GM19438 (cell line): Measurements from ENCODE around the gene HMGN5.

Experiments used
- ATAC-seq: cut with Tn5 transposase; IDR thresholded peaks from one replicate; pipeline ENCODE4 v1.9.1; 2021; ENCODE audit warnings: low read depth; ENCODE audit not compliant: unreplicated experiment

The HMGN5 gene, protein sequence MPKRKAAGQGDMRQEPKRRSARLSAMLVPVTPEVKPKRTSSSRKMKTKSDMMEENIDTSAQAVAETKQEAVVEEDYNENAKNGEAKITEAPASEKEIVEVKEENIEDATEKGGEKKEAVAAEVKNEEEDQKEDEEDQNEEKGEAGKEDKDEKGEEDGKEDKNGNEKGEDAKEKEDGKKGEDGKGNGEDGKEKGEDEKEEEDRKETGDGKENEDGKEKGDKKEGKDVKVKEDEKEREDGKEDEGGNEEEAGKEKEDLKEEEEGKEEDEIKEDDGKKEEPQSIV

DNA sequence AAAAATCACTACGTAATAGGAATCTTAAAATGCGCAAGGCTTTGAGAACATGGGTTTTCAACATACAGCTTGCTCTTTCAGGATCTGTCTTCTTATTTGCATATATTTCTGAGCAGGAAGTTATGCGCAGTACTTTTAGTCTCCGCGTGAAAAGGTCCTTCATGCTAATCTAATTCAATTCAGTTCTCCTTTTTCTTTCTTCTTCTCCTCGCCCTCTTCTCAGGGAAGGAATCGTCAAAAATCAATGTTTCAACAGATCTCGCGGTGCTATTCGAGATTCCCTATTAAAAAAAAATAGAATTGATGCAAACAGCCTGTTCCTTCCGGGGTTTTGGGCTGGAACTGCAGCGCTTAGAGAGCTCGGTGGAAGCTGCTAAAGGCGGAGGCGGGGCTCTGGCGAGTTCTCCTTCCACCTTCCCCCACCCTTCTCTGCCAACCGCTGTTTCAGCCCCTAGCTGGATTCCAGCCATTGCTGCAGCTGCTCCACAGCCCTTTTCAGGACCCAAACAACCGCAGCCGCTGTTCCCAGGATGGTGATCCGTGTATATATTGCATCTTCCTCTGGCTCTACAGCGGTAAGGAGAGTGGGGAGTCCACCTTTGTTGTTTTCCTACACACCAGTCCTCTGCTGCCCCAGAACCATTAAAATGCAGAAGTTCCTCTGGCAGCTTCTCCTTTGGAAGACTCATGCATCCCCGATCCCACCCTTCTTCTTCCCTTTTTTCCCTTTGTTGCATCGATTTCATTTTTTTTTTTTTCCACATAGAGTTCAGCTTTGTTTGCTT, at the start of gene HMGN5, which contains the start of gene SH3BGRL:
Gene HMGN5, minus strand, starts transcription at position 243 of the 785 bp plus-strand sequence. CDS start 80,364 bp downstream, outside the sequence.
Gene SH3BGRL, plus strand, starts transcription at position 432 of the 785 bp plus-strand sequence. Its CDS starts 99 bp downstream, at position 531.
- peak; percentile 90 for ATAC-seq

DNA sequence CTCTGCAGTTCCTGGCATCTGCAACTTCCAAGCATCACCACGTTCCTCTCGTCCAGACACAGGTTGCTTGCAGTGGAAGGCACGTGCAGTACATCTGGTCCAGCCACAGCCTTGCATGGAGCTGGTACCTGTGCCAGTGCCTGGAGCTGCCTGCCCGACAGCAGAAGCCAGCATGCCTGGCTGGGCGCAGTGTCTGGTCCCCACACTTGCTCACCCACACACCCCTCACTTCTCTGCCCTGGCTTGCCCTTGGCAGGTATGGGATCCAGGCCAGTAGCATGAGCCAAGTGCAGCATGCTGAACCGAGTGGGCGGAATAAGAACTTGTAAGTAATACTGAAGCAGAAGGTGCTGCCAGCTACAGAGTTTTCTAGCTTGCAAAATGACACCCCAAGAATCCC, 40.0 kb upstream of the HMGN5 start:
- no peak for ATAC-seq

DNA sequence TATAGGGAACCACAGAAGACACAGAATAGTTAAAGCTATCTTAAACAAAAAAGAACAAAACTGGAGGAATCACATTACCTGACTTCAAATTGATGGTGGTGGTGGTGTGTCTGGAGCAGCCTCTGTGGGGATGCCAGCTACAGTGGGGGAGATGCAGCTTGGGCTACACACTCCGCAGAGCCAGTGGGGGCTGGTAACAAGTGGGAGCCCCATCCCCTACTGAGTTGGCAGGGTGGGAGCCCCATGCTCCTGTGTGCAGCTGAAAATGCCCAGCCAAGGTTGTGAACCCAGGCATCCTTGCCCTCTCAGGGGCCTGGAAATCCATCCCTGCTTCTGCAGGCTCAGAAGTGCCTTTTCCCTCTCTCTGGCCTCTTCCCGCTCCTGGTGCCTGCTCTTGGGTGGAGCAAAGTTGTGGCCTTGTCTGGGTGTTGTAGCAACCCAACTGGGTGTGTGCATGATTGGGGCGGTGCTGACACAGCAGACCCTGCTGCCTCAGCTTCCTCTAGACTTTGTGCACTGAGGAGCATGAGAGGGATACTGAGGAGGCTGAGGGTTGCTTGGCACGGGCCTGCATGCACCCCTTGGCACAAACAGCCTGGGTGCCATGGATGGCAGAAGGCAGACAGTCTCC, 39.1 kb upstream of the HMGN5 start:
- ATAC-seq = no peak

DNA sequence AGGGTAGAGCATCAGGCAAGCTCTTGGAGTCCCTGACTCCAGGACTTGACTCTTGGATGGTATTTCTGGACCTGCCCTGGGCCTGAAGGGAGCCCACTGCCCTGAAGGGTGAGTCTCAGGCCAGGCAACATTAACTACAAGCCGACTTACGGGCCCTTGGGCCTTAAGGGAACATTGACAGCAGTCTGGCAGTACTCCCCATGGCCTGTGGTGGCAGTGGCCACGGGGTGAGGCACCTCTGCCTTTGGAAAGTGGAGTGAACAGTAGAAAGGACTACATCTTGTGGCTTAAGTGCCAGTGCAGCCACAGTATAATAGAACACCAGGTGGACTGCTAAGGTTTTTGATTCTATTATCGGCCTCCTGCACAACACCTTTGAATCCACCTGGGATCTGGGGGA, 36.5 kb upstream of the HMGN5 start:
- no peak for ATAC-seq

DNA sequence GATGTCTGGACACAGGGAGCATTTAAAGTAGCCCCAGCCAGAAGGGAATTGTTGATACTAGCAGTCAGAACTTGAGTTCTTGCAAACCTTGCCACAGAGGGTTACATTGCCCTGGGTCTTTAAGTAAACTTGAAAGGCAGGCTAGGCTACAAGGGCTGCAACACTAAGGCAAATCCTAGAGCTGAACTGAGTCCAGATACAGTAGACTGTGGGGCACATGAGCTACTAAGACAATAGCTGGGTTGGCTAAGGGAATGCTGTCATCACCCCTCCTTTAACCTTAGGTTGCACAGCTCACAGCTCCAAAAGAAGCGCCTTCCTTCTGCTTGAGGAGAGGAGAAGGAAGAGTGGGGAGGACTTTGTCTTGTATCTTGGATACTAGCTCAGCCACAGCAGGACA, 35.8 kb upstream of the HMGN5 start:
- ATAC-seq = no peak

DNA sequence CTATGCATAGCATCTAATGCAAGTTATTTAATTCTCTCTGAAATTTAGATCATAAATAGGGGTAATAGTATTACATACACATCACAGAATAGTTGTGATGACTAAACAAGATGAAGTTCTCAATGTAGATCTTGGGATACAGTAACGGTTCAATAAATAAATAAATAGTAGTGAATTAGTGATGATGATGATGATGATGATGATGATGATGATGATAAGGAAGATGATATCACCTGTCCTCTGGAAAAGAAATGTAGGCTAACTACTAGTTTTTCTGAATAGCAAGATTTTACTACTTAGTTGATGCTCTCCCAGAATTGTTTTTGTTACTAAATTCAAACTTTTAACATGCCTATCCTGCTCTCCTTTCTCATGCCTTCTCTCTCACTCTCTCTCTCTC, 30.5 kb upstream of the HMGN5 start:
- no peak for ATAC-seq

DNA sequence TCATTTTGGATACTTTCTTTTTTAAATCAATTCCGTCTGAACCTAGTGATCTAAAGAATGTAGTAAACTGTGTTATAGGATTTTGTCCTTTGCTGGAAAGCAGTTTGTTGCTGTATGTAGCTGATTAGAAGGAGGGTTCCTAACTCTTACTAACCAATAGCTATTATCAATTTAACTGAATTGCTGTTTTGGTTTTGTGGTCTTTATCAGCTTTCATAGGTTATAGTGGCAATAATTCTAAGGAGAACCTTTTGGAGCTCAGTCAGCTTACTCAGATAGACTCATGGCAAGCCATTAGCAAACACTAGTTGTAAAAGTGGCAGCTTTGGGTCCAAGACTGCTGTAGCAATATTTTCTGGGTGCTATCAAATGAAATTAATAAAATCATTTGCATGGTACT, 29.8 kb upstream of the HMGN5 start:
- ATAC-seq = no peak

DNA sequence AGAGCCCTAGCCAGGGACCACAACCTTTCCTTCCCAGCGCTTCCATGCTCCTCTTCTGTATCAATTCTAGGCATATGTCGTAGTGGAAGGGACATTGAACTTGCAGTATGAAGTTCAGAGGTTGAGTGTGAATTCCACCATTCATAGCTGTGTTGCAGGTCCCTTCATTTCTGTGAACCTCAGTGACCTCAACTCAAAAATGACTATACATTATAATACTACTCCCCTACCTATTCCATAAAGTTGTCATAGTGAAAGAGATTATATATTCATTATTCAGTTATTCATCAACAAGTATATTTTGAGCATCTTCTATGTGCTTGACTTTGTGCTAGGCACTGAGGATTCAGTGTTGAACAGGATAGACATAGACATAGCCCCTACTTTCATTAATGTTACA, 28.2 kb upstream of the HMGN5 start:
- no peak for ATAC-seq

DNA sequence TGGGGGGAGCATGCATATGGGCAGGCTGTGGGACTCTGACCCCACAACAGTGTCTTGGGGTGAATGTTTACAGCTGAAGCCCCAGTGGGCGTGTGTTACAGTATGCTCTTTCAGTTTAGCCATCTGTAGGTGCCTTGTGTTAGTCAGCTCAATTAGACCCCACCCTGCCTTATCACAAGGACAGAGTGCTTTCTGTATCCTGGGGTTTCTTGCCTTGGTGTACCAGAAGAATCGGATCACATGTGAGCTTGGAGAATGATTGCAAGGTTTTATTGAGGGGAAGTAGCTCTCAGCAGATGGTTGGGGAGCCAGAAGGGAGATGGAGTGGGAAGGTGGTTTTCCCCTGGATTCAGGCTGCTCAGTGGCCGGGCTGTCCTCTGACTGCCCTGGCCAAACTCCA, 27.5 kb upstream of the HMGN5 start:
- ATAC-seq = no peak

DNA sequence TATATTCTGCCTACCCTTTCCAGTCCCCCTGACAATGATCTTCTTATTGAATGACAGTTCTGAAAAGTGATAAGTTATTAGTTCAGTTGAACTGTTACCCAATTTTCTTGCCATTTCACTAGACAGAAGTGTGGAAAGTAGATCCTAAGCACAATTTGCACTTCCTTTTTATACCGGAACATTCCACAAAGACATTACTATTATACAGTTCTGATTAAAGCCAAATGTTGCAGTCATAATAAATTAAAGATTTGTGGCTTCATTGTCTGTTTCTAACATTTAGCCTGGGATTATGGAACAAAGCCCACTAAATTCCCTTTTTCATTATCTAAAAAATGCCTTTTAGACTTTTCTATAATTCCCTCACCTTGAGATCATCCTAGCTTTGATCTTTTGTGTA, 14.0 kb upstream of the HMGN5 start:
- ATAC-seq = no peak

DNA sequence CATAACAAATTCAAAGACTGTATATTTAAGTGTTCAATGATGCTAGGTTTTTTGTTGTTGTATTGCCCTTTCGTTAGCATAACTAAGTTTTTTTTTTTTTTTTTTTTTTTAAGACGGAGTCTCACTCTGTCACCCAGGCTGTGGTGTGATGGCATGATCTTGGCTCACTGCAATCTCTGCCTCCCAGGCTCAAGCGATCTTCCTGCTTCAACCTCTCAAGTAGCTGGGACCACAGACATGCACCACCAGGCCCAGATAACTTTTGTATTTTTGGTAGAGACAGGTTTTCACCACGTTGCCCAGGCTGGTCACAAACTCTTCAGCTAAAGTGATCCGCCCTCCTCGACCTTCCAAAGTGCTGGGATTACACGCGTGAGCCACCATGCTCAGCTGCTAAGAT, 7.2 kb upstream of the HMGN5 start:
- no peak for ATAC-seq

DNA sequence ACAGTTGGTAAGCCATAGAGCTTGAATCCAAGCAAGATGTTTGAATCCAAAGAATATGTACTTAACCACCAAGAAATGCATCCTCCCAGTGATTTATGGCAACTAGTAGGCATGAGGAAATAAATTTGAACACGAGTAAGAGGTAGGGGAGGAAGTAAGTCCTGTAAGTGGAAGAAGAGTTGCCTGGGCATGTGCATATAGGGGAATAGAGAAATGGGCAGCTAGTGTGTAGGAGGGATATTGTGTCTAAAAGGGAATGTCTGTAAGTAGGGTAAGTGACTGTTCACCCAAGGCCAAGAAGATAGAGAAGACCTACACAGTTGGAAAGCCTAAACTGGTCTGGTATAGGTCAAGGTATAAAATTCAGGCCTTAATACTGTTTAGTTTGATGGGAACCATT, 4.8 kb upstream of the HMGN5 start:
- no peak for ATAC-seq

DNA sequence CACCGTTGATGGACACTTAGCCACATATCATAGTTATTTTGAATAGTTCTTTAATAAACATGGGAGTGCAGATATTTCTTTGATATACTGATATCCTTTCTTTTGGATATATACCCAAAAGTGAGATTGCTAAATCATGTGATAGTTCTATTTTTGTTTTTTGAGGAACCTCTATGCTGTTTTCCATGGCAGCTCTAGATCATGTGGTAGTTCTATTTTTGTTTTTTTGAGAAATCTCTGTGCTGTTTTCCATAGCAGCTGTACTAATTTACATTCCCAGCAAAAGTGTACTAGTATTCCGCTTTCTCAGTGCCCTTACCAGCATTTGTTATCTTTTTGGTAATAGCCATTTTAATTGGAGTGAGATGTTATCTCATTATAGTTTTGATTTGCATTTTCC, 3.8 kb upstream of the HMGN5 start:
- ATAC-seq = no peak

DNA sequence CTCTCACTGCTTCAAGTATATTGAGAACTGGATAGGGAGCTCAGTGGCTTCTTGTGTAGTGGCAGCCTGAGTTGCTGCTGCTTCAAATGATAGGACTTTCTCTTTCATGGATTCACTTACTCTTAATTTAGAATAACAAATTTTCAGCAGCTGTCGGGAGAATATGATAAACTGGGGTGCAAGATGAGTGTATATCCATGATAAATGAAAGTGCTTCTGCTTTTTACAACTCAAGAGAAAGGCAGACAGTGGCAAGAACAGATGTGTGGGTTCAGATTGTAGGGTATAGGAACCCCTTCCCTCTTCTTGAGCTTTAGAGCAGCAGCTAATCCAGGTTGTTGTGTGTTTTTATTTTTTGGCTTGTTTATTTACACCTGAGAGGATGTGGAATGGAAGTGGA, 1.2 kb upstream of the HMGN5 start:
- ATAC-seq = no peak

DNA sequence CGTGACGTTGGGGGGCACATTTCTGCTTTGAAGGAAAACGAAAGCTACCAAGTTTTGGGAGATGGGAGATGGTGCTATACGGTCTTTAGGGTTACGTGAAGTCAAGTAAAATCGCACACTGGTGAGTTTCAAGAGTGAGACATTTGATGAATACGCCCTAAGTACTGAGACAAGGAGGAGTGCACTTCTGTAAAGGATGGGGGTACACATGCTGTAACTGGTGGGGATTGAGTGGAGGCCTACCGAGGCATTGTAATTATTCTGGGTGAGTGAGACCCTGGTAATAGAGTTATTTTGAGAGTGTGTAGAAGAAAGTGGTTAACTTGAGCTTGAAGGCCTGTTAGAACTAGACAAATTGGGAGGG, 725 bp upstream of the HMGN5 start:
- peak; percentile 32 for ATAC-seq

DNA sequence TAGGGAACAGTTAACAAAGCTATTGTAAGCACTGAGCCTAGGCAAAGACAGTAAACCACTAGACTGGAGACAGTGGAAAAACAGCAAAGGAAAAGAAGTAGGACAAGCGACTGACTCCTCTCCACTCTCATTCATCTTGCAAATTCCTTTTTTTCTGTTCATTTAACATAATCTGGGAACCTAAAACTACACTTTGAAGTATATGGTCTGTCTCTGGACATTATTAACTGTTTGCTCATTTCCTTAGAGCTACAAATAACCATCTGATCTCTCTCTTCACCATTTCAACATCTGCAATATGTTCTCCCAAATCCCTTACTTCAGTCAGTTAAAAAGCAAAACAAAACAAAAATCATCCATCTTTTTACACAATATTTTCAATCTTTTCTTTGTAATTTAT, 642 bp downstream of the HMGN5 start:
- no peak for ATAC-seq

DNA sequence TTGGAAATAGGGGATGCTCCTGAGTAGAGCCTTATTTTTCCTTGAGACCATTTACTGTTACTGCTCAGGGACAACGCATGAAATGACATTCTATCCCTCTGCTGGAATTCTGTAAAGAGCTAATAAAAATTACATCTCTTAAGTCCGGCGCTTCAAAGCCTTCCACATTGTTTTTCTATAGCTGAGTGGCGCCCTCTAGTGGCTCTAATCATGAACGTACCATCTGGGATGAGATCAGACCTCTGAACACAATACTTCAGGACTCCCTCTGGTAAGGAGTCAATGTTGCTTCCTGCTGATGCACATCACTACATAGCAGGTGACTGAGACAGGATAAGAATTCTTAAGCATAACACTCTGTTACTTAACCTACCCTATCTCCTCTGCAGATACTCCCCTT, 6.0 kb downstream of the HMGN5 start:
- peak; percentile 94 for ATAC-seq

DNA sequence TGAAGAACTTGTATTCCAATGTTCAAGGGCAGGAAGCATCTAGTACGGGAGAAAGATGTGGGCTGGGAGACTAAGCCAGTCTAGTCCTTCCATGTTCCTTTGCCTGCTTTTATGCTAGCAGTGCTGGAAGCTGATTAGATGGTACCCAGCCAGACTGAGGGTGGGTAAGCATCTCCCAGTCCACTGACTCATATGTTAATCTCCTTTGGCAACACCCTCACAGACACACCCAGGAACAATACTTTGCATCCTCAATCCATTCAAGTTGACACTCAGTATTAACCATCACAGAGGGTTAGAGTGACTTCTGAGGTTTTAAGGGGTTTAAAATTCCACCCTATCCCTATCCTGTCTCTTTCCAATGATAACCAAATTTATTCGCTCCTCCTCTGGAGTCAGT, 6.5 kb downstream of the HMGN5 start:
- ATAC-seq = no peak

DNA sequence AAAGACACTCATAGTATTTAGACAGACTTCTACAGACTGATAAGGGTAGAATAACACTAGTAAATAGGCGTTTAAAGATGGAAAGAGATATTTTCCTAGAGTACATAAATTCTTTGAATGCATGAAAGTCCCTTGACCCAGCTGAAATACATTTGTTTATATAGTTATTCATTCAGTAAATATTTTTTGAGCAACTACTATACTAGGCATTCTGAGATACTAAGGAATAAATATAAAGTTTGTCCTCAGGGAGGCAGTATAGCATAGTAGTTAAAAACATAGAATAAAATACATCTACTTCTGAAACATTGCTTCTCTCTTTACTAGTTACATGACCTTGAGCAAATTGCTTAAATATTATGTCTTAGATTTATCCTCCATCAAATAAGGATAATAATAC, 27.4 kb downstream of the HMGN5 start:
- ATAC-seq = no peak

DNA sequence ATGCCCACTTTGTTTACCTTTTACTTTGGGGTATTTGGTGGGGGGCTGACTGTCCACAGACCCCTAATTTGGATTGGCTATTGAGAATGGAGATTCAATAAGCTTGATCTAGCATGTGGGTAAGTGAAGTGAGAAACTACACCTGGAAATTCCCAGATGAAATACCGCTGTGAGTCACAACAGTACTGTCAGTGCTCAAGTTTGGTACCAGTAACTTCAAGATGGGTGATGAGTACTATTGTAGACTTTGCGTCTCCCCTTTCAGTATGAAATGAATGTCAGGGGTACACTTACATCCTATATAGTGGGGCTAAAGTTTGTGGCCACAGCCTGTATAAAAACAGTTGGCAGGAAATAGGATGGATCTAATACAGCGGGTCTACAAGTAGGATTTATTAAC, 33.3 kb downstream of the HMGN5 start:
- no peak for ATAC-seq

DNA sequence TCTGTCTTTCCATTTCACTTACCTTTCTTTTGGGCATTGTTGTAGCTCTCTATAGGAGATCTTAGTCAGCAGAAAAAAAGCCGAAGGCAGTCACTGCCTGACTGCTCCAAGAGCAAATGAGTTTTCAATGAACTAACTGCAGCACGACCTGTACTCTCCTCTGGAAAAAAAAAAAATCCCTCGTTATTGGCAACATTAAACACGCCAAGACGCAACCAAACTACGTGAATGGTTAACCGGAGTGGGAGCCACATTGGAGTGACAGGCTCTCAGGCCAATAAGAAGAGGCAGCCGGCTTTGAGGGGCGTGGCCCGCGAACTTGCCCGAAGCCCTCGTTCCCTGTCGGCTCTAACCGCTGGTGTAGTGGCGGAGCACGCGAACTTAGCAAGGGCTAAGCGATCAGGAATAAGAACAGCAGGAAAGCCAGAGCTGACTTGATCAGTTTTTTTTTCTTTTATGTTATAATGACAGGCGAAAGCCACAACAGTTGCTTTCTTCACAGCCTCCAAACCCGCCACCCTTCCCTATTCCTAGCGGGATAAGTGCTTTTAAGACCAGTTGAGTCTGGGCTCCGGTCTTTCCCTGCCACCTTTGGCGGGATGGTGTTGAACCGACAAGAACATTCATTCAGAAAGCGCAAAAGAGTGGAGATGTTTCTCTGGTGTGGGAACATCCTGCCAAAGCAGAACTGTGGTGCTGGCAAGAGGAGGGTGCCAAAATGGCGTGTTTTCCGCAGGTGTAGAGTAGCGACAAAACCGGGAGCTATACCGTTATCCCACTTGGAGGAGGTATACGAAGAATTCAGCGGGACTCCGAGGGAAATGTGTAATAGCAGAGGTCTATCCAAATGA, 80.0 kb downstream of the HMGN5 start:
- ATAC-seq = peak; percentile 93
